Endothelial cell (in vitro differentiated cells): ENCODE measurements around the gene FAM118B. TPM values are rescaled to one million over a fixed set of nuclear protein-coding genes. Genes with fewer than 3 reads are reported as not detected.
A peak's percentile ranks its signal among the peaks of the same experiment; 100 is the strongest.

ENCODE experiments used
- DNase-seq: peaks from one replicate; pipeline ENCODE4 v3.0.0; 2021; ENCODE audit warnings: low spot score
- H3K27ac Mint-ChIP-seq: one replicate; pipeline ENCODE4 v1.8.0; 2021; ENCODE audit warnings: mixed read lengths, inconsistent platforms; ENCODE audit not compliant: unreplicated experiment
- H3K27me3 Mint-ChIP-seq: one replicate; pipeline ENCODE4 v1.8.0; 2021; ENCODE audit warnings: mild to moderate bottlenecking, moderate library complexity, mixed read lengths, inconsistent platforms; ENCODE audit not compliant: unreplicated experiment
- H3K36me3 Mint-ChIP-seq: one replicate; pipeline ENCODE4 v1.8.0; 2021; ENCODE audit warnings: mild to moderate bottlenecking, low read depth, mixed read lengths, inconsistent platforms; ENCODE audit not compliant: unreplicated experiment
- H3K4me1 Mint-ChIP-seq: one replicate; pipeline ENCODE4 v1.8.0; 2021; ENCODE audit warnings: mild to moderate bottlenecking, mixed read lengths, inconsistent platforms; ENCODE audit not compliant: unreplicated experiment
- H3K4me3 Mint-ChIP-seq: one replicate; pipeline ENCODE4 v1.8.0; 2021; ENCODE audit warnings: mild to moderate bottlenecking, mixed read lengths, inconsistent platforms; ENCODE audit not compliant: unreplicated experiment
- H3K9me3 Mint-ChIP-seq: one replicate; pipeline ENCODE4 v1.8.0; 2021; ENCODE audit warnings: mixed read lengths, inconsistent platforms; ENCODE audit not compliant: unreplicated experiment
- CTCF ChIP-seq: fragments of 200-600 bp; sonication (generic); IDR thresholded peaks from one replicate; pipeline ENCODE4 v1.5.0; 2021; ENCODE audit warnings: antibody characterized with exemption; ENCODE audit not compliant: unreplicated experiment
- total RNA-seq: library from RNA; stranded (reverse); fragmentation: NEBNext Ultra II Directional; extraction: Animal tissue kit (Norgen Biotek cat#: 25700); gene quantifications from one replicate; pipeline ENCODE4 v1.2.1, GENCODE V29; 2021; ENCODE audit not compliant: unreplicated experiment

FAM118B gene
- total RNA-seq, 1 donor from 2014 or later = 48.1 TPM

GRCh38 chr11:126284829-126285228, 73.2 kb downstream of the FAM118B start:
- no peak for TF ChIP-seq CTCF
- no peak overlapping the region for H3K27ac Mint-ChIP-seq
- peaks cover 34% of the 10 kb centered on the region for H3K4me1 Mint-ChIP-seq
- no peak overlapping the region for H3K4me3 Mint-ChIP-seq
- H3K27me3 Mint-ChIP-seq = peaks cover 16% of the 10 kb centered on the region
- no peak for DNase-seq
- H3K36me3 Mint-ChIP-seq = peaks cover 11% of the 10 kb centered on the region
- no peaks in the 10 kb centered on the region for H3K9me3 Mint-ChIP-seq

DNA sequence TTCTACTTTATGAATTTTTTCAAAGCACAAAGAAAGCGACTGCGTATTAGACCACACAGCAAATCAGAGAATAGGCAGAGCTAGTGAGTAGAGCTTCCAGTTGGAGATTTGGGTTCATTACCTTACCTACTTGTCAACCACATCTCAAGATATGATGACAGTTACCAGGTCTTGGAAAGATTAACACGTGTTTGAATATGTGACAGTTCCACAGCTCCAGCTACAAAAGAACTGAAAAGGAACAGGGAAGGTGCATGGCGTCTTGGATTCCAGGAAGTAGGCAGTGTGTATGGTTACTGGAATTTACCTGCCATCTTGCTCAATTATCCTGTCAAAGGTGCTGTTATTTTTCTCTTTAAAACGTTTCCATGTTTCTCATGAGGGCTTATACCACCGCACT, 76.7 kb downstream of the FAM118B start:
- Mint-ChIP-seq H3K36me3 (peaks cover 29% of the 10 kb centered on the region), H3K9me3 (no peaks in the 10 kb centered on the region), H3K4me1 (peaks cover 6% of the 10 kb centered on the region), H3K27me3 (peaks cover 7% of the 10 kb centered on the region), H3K4me3 (no peak overlapping the region), H3K27ac (no peak overlapping the region)
- no peak for DNase-seq
- no peak for TF ChIP-seq CTCF

DNA sequence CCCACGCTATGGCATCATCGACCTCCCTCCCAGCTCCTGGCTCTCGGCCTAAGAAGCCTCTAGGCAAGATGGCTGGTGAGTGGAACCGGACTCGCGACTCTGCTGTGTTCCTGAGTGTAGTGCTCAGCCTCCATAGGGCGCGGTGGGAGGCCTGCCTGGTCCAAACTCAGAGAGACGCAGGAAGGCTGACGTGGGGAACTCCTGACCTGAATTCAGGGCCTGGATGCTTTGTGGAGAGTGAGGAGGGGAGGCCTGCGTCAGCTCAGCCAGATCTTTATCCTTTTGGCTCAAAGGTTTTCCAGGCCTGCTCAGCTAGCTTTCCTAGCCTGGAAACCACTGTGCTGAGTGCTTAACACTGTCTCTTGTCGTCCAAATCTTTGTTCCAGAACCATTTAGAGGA, 79.3 kb downstream of the FAM118B start:
- Mint-ChIP-seq H3K27ac (no peak overlapping the region), H3K4me3 (no peak overlapping the region), H3K27me3 (peaks cover 2% of the 10 kb centered on the region), H3K36me3 (peaks cover 31% of the 10 kb centered on the region), H3K9me3 (no peaks in the 10 kb centered on the region), H3K4me1 (no peaks in the 10 kb centered on the region)
- DNase-seq = no peak
- TF ChIP-seq CTCF = no peak

GRCh38 chr11:126293726-126294125, 82.1 kb downstream of the FAM118B start:
- no peaks in the 10 kb centered on the region for H3K4me1 Mint-ChIP-seq
- H3K27ac Mint-ChIP-seq = peak overlapping the region; percentile 24
- H3K27me3 Mint-ChIP-seq = peaks cover 2% of the 10 kb centered on the region
- no peak overlapping the region for H3K4me3 Mint-ChIP-seq
- H3K36me3 Mint-ChIP-seq = peaks cover 28% of the 10 kb centered on the region
- H3K9me3 Mint-ChIP-seq = no peaks in the 10 kb centered on the region
- DNase-seq = no peak
- TF ChIP-seq CTCF = no peak

GRCh38 chr11:126297004-126297403, 85.4 kb downstream of the FAM118B start:
- H3K27ac Mint-ChIP-seq = no peak overlapping the region

More at GRCh38 chr11:126297004-126297403, 85.4 kb downstream of the FAM118B start:
- Mint-ChIP-seq H3K4me3 (no peak overlapping the region), H3K9me3 (no peaks in the 10 kb centered on the region), H3K27me3 (peaks cover 4% of the 10 kb centered on the region), H3K36me3 (peaks cover 11% of the 10 kb centered on the region), H3K4me1 (no peaks in the 10 kb centered on the region)
- no peak for TF ChIP-seq CTCF
- DNase-seq = no peak
